Heart left ventricle (tissue), 13 donors: ENCODE data around the gene FGD3.

ENCODE experiments used
- POLR2A ChIP-seq, 2 donors: fragments of 450-650 bp; IDR thresholded peaks; one replicate each; pipeline ENCODE4 v1.6.1; 2017; ENCODE audit warnings: antibody characterized with exemption in 2 of 2, mild to moderate bottlenecking in 2 of 2, moderate library complexity in 2 of 2
- TF ChIP-seq, protein P1 (sequence below), 12 donors: fragments of 200-600 bp; sonication (generic) in 4 of 12; IDR thresholded peaks; one replicate each; pipeline versions ENCODE4 v1.5.0 to v1.8.0; 2018 to 2022; ENCODE audit warnings: antibody characterized with exemption in 12 of 12, mild to moderate bottlenecking in 5 of 12
- donor health status: ischemic (EF 13 %, LVEDD 7.1; RV severe dilation, severe dysfunction).
- donor health status: DM: no; HTN: yes; CAD: no.
- donor health status: DM: no; HTN: no; CAD: no.
- donor health status: ischemic (EF 25% LVEDD 6.9; RV normal size, moderate dysfunction).
- donor health status: ischemic (EF 25% LVEDD 5.7; RV mildly dilated, moderate dysfunction).
- donor health status: ischemic (EF 35%, LVEDD 5.7; RV mildly dilated, moderate dysfunction).
- donor health status: nonischemic (EF 11% LVEDD 7.7; RV severe dilation, severe dysfunction).
- donor health status: DM: yes; HTN: yes; CAD: no.
- donor health status: PGD.
- donor health status: ischemic (EF 29% LVEDD 5.4; RV normal size, mild dysfunction).
- donor health status: nonischemic (EF 23%, LVEDD 6.1; RV moderate dilation, normal function).

- no peak for TF ChIP-seq POLR2A (IDR thresholded peaks at IDR 0.05)
- TF ChIP-seq, protein P1, sequence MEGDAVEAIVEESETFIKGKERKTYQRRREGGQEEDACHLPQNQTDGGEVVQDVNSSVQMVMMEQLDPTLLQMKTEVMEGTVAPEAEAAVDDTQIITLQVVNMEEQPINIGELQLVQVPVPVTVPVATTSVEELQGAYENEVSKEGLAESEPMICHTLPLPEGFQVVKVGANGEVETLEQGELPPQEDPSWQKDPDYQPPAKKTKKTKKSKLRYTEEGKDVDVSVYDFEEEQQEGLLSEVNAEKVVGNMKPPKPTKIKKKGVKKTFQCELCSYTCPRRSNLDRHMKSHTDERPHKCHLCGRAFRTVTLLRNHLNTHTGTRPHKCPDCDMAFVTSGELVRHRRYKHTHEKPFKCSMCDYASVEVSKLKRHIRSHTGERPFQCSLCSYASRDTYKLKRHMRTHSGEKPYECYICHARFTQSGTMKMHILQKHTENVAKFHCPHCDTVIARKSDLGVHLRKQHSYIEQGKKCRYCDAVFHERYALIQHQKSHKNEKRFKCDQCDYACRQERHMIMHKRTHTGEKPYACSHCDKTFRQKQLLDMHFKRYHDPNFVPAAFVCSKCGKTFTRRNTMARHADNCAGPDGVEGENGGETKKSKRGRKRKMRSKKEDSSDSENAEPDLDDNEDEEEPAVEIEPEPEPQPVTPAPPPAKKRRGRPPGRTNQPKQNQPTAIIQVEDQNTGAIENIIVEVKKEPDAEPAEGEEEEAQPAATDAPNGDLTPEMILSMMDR (IDR thresholded peaks at IDR 0.05) = no peak
Observed at GRCh38 chr9:93023521-93023815, 76.1 kb downstream of the FGD3 start.
